HL-60/S4 treated with phorbol 12-myristate 13-acetate at 8.2 ng/mL for 4 days and 3 days (cell line): ENCODE measurements around the gene PLCB4.

Experiments used
- in situ Hi-C: fragments of 300-500 bp; cut with MboI; formaldehyde crosslinking; loops from 2 replicates; pipeline ENCODE4 v1.15.0; 2022; ENCODE audit warnings: low sequenced_read_pairs

Gene PLCB4

DNA sequence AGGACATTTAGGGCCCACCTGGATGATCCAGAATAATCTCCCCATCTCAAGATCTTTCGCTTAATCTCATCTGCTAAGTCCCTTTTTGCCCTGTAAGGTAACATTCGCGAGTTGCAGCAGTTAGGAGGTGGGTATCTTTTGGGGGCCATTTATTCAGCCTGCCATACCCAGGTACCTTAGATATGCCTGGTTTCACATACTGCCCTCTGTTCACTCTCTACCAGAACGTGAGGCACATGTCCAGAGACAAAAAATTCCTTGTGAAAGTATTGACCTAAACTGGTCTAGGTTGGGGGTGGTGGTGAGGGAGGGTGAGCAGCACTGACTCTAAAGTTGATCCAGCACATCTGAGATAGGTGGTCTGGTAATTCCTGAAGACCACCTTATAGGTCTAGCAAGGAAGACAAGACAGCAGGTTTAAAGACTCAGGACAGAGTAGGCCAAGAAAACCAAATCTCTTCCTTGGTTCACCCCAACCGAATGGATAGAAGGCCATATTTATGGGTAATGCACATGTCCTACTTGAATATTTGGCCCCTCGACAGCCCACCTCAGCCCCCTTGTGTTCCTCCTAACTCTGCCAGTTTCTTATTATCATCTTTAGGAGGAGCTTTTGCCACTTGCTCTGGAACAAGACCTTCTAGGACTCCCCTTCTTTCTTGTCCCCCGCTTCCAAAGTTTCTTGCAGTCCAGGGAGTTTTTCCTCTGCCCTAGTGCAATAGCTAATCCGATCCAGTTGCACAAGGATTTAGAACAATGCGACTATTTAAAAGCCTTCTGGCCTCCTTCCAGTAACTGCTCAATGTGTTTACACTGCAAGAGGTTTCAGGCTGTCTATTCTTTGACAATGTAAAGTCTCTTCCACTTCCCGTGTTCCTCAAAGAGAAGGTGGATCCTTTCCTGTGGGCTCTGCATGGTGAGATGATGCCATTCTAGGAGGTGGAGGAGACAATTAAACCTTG, 232.5 kb downstream of the PLCB4 start:
- in situ Hi-C loops = no loop called here

DNA sequence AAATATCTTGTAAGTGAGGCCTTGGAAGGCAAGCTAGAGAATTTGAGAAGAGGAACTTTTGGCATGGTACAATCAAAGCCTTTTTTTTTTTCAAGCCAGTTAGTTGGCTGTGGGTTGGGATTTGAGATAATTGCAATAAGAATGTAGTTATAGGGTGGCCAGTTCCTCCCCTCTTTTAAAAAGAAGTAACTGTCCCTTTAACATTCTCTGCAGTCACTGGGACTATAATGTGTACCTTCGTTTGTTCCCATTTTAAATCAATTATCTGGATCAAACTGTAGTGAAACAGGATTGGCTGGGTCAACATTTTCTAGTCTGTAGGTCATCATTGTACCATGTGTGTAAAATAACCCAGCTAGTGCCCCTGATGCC, 233.2 kb downstream of the PLCB4 start:
- in situ Hi-C loops = no loop called here

DNA sequence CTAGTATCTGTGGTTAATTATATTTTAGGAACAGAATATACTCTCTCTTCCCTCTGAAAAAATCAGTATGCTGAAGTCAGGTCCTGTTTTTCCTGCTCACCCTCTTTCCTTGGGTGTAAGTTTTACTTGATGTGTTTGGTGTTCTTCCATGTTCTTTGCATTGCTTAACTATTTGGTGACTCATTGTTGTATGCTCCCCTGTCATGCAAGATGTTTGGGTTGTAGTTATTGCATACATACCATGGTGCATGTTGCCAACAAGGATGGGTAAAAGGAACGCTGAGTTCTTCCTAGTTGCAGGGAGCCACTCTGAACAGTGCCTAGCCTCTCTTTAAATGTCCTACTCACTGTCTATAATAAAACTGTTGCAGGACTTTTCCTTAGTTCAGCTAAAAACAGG, 237.6 kb downstream of the PLCB4 start:
- in situ Hi-C loops = no loop called here

DNA sequence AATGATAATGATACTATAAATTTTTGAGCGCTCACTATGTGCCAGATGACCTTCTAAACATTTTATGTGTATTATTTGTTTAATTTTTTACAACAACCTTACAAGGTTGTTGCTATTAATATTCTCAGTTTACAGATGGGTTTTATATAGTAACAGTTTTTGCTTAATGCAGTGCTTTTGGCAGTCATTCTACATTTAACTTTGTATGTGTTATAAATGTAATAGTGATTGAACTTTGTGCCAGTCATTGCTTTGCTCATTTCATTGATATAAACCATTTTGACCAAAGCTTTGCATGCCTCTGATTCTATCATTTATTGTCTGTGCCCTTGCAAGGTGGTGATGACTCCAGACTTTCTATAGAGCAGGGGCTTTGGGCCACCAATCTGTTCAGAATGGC, 239.2 kb downstream of the PLCB4 start:
- in situ Hi-C loops = no loop called here

DNA sequence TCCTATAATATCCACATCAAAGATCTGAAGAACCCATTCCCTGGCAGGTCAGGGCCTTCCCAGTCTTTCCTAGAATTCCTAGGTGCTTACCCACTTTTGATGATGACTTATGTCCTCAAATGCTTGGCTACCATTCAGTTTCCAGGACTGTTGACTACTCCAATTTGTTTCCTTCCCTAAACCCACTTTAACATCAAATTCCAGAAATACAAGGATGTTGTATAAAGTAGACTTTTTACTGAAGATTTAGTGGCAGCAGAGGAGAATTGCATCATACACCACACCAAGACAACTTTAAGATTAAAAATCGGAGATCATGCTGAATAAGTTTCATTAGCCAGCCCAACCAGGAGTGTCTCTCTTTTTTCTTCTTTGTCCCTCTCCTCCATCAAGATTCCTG, 242.2 kb downstream of the PLCB4 start:
- in situ Hi-C loops = no loop called here

DNA sequence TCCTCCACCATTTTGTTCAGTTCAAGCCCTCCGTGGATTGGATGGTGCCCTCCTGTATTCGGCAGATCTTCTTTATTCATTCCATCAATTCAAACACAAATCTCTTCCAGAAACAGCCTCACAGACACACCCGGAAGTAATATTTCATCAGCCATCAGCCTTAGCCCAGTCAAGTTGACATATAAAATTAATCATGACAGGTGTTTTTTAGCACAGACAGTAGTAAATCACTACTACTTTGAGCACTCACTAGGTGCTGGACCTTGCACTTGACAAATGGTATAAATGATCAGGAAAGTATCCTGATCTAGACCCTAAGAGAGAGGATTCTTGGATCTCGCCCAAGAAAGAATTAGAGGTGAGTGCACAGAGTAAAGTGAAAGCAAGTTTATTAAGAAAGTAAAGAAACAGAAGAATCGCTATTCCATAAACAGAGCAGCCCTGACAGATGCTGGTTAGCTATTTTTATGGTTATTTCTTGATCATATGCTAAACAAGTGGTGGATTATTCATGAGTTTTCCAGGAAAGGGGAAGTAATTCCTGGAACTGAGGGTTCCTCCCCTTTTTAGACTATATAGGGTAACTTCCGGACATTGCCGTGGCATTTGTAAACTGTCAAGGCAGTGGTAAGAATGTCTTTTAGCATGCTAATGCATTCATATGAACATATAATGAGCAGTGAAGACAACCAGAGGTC, 250.9 kb downstream of the PLCB4 start:
- in situ Hi-C loops = no loop called here

DNA sequence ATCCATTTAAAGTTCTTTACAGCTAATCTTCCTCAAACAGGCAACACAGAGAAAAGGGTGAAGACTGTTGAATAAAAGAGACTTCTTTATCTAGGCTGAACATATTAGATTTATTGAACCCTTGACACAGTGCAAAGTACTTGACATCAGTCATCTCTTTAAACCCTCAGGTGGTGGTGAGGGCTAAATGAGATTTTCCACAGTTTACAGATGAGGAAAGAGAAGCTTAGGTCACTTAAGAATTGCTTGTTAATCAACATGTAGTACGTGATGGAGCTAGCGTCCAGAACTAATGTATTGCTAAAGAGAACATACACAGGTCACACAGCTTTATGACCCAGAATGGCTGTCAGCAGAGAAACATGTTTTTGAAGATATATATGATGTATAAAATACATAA, 252.1 kb downstream of the PLCB4 start:
- in situ Hi-C loops = no loop called here

DNA sequence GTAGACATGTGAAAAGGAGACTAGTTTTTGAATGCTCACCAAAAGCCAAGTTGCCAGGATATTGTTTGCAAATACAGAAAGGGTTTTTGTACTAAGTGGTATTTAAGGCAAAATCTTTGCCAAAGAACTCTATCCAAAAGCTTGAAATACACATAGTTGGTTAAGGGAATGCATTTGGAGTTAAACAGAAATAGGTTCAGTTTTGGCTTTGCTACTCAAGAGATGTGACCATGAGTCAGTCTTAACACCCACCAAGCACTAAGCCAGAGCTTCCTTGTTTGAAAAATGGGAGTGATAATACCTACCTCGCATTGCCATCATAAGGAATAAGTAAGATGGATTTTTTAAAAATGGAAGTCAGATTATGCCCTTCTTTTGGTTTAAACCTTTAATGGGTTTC, 253.8 kb downstream of the PLCB4 start:
- in situ Hi-C loops = no loop called here

DNA sequence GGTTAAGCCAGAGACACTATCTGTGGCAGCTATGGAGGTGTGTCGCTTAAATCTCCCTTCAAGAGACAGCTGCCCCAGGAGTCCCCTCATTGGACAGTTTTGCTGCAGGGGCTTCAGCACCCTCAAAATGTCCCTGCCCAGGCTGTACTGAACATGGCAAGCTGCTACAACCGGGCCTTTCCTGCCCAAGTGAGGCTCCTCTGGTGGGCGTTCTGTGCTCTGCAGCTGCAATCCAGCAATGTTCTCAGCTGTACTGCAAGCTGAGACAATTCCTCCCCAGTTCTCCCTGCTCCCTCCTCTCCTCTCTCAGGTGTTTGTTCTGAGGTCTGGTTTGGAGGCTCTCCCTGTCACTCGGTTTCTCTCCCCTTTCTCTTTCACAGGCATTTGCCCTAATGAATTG, 254.7 kb downstream of the PLCB4 start:
- in situ Hi-C loops = no loop called here

DNA sequence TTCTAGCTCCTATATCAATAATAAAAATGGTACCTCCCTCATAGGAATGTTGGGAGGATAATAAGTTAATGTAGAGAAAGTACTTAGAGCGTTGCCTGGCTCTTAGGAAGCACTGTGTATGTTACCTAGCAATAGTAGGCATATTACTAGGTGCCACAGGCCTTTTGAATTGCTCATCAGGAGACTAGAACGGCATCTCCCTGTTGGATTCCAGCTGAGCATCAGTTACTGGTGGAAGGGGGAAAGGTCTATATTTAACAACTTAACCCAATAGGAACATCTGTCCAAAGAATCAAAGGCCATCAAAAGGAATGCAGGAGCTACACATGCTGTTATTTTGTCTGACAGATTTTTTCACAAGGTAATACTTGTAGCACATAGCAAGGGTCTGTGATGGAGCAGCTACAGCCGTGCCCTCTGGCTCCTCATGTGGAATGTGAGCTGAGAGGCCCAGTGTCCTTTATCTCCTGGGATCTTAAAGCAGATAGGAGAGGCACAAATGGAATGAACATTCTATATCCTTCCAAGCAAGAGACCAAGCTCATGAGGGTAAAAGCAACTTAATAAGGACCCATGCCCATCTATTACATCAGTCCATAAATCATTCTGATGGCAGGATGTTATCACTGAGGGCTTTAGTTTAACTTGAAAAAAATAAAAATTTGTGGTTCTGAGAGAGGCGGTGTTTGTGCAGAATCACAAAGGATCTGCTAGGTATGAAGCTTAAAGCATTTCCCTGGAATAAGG, 260.6 kb downstream of the PLCB4 start:
- in situ Hi-C loops = no loop called here

DNA sequence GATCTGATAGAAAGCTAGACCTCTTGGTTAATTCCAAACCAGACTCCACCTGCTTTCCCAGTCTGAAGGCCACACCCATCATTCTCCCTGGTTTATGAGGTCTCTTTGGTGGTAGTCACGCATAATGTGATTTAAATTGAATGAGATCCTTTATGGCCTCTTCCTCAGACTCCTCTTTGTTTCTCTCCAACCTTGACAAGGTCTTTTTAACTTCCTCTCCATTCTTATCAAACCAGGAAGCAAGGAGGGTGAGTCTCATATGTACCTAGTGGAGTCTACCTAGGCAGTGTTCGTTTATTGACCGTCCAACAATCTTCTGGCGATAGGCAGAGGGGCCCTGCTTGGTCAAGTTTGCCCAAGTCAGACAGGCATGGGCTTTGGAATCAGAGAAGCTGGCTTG, 261.3 kb downstream of the PLCB4 start:
- in situ Hi-C loops = no loop called here

DNA sequence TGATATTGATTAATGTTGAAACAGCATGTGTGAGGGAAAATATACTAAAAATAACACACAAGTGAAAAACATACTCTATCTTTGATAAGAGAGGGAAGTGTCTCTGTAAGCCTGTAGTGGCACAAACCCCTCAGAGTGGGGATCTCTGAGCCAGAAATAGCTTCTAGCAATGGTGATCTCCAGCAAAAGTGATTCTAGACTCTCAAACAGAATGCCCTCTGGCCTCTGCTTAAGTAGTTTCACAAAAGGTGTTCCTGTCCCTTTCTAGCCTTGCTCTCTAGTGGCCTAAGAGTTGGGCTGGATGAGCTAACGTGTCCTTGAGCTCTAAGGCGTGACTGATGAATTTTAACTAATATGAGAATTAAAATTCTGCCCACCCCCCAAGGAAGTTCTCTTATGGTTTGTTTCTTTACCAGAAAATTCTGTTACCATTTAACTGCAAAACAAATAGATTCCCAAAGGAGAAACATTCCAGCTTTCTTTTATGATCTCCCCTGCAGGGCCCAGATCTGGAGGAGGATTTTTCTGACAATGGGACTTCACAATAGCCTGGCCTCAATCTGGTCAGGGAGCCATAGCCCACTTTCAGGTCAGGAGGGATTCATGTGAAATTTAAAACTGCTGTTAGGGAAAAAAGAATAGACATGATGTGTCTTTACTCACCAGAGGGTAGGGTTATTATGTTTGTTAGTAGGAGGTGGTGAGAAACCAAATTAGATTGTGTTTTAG, 263.0 kb downstream of the PLCB4 start:
- in situ Hi-C loops = no loop called here

DNA sequence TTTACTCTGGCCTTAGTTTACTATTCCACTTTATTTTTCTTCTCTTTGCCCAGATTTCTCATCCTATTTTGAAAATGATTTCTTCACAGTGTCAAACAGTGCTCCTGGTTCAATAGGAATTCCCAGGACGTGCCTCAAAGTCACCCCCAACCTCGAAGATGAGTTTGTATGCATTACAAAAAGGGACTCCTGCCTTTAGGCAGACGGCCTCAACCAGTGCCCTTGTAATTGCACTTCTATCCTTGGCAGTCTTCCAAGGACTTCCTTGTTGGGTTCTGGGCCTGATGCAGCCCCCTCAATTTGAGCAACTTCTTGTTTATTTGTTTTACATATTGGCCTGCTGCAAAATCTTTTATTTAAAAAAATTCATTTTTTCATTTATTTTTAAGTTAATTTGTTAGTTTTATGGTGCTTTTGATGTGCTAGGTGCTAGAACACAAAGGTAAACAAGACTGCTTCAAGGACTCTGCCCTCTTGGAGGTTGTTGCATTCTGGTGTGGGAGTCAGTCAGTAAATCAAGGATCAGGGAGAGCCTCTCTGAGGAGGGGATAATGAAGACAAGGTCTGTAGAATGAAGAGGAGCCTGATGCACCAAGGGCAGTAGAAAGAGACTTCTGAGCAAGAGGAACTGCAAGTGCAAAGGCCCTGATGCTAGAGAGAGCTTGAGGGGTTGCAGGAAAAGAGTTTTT, 264.0 kb downstream of the PLCB4 start:
- in situ Hi-C loops = no loop called here

DNA sequence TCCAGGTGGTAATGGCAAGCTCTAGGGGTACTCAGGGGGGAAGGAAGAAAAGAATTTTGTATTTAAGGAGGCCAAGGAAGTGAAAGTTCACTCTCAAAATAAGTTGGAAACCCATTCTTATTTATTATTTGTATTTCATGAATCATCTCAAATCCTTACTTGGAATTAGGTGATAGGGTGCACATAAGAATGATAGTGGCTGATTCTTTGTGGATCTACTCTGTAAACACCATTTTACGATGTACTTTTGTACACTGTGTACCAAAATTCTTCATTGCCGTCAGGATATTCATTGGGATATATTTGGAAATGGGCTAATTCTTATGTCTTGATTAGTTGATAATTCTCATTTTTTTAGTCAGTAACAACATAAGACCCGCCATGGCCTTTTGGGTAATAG, 266.0 kb downstream of the PLCB4 start:
- in situ Hi-C loops = no loop called here

DNA sequence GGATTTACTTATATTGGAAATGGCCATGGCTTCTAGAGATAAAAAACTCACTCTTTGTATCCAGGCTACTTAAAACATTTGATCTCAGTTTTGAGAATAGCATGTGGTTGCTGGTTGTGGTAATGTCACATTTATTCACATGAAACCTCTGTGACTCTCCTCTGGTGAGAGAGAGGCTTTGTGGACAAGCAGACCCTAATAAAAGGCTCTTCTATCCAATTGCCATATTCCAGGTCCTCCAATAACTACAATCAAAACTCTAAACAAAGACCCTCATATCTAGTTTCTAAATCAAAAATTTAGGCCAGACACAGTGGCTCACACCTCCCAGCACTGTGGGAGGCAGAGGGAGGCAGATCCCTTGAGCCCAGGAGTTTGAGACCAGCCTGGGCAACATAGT, 269.2 kb downstream of the PLCB4 start:
- in situ Hi-C loops = no loop called here

DNA sequence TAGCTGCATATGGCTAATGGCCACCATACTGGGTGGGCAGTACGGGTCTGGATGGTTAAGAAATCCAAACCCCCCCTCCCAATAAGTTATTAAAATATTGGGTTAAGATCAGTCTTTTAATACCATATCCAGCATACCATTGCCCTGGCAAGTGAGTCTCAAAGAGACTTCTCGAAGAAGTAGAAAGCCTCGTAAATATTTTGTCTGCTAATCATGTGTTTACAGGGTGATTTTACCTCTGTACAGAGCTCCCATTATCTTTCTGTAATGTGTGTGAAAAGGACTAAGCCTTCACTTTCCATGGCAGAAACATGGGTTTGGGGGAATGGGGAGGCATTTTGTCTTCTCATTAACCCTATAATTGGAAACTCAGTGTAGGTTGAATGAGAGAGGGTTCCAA, 270.8 kb downstream of the PLCB4 start:
- in situ Hi-C loops = no loop called here

DNA sequence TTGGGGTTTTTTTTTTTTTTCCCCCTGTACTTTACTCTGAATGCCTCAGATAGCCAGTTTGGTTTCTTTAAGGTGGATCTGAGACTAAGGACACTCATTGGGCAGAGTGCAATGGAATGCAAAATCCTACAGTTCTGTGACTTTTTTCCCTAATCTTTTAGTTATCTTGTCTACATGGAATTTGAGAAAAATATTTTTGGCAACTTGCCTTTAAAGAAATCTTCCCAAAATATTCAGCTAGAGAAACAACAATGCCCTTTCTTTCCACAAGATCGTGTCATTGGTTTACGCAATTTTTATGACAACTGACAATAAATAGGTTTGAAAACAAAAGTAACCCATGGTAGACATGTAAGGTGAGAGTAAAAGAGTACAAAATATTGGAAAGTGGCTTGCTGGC, 273.8 kb downstream of the PLCB4 start:
- in situ Hi-C loops = no loop called here

DNA sequence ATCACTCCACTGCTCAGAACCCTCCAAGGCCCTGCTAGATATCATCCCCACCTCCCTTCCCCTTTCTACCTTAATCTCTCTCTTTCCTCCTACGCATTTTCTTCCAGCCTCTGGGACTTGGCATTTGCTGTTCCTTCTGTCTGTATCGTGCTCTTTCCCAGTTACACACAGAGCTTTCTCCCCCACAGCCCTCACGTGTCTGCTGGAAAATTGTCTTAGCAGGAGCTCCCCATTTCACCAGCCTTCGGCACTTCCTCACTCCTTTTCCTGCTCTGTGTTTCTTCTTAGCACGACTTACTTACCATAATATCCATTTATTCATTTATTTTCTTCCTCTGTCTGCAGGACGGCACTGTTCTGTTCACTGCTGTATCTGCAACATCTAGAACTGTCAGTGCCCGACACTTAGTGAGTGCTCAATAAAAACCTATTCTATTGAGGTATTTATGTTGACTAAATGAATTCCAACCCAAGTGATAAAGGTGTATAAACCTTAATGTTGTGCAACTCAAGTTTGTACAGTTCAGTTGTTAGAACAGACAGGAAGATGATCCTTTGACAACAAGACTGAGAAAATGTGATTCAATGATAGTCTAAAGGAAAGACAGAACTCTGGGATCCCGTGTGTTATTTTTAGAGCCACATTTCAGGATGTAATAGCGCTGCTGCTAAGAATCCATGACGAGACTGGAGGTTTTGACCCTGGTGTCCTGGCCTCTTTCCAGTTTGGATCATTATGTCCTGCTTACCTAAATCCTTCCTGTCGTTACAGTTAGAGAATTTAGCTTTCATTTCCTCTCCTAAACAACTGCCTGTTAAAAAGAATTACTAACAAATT, 275.4 kb downstream of the PLCB4 start:
- in situ Hi-C loops = no loop called here

DNA sequence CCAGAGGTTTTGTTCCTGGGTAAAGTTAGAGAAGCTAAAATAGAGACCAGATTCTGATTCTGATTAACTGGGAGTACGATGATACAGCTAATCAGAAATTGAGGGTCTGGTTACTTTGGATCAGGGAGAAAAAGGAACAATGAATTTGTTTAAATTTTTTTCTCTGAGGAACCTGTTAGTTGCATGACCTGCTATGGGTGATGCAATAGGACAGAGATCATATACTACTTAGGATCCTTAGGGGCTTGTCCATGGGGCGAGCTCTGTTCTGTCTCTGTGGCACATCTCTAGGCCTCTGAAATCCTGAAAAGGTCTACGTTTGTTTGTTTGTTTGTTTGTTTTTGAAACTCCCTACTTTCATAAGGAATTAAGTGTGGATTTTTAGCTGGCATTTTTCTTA, 279.4 kb downstream of the PLCB4 start:
- in situ Hi-C loops = no loop called here

DNA sequence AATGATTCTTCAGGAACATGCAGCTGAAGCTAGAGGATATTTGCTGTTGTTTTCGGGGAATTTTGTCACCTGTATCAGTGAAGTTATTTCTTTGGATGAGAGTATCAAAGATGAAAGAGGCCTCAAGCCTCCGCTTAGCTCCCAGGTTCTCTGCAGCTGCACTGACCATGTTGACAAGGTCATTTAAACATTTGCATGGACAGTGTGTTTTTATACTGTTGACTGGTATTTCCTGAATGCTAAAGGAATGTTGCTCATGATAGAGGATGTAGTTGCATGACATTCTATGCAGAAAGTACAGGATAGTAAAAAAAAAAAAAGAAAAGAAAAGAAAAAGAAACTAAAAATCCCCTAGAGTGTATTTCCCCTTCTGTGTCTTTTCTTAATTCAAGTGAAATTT, 279.9 kb downstream of the PLCB4 start:
- in situ Hi-C loops = no loop called here
